CD4-positive, alpha-beta T cell treated with Interleukin-17A for 4 hours (primary cell): ENCODE results near the gene ZBTB16.

Experiments
- DNase-seq: peaks from one replicate; pipeline ENCODE4 v3.0.0-alpha.2; 2020; ENCODE audit warnings: mixed read lengths

The ZBTB16 gene

GRCh38 chr11:114085965-114086793, 26.7 kb downstream of the ZBTB16 start:
- no peak for DNase-seq

- DNase-seq: no peak
These were observed 27.5 kb downstream of the ZBTB16 start for GRCh38 chr11:114087025-114087424.

DNA sequence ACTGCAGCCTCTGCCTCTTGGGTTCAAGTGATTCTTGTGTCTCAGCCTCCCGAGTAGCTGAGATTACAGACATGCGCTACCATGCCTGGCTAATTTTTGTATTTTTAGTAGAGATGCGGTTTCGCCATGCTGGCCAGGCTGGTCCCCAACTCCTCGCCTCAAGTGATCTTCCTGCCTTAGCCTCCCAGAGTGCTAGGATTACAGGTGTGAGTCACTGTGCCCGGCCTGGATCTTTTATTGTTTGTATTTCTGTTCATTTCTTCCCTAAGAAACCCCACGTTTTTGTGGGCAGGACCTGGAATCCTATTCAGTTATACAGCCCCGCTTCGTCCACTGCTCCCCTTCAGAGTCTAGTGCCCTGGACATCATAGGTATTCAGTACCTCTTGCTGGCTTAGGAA, 28.7 kb downstream of the ZBTB16 start:
- no peak for DNase-seq

- DNase-seq: no peak
These were observed 29.3 kb downstream of the ZBTB16 start for GRCh38 chr11:114088836-114089235.

DNA sequence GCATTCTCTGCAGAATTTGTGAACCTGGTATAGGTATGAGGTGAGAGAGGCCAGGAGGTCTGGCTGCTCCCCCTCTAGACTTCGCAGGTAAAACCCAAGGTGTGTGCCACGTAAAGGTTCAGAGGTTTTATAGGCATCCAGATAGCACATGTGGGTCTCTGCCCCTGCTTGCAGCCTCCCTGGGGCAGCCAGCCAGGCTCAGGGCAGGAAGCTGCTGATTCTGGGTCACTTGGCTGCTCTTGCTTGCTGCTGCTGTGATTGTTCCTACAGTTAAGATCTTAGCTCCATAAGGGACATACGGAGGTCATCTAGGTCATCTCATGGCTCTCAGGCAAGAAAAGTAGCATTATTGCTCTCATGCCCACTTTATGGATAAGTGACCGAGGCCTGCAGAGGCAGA, 30.2 kb downstream of the ZBTB16 start:
- DNase-seq: no peak

DNA sequence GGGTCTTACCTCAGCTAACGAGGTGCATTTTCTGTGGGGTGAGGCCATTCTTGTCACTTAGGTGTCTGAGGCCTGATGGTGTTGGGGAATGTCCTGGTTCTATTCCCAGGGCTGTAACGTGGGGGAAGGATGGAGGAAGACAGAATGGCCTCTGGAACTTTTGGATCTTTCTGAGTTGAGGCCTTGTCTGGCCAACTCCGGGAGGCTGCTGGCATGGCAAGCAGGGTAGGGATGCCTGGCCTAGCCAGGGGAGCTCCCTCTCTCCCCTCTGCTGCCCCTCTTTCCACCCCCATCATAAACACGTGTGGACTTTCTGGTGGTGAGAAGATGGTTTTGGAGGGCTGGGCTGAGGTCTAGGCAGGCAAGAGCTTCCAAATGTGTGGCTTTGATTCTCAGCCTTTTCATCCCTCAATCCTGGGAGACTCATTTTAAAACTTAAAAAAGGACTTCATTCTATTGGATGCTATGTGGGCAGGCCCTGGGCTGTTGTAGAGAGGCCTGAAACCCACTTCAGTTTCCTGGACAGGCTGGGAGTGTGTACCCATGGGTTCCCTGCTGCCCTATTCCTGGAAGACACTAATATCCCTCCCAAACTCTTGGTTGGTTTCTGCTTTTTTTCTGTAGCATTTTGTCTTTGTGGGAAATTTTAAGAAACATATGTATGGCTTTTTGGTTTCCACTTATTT, 30.9 kb downstream of the ZBTB16 start:
- DNase-seq: no peak

GRCh38 chr11:114090976-114091375, 31.5 kb downstream of the ZBTB16 start:
- DNase-seq: no peak

- DNase-seq: no peak
These were observed 32.2 kb downstream of the ZBTB16 start for GRCh38 chr11:114091516-114092397.

DNA sequence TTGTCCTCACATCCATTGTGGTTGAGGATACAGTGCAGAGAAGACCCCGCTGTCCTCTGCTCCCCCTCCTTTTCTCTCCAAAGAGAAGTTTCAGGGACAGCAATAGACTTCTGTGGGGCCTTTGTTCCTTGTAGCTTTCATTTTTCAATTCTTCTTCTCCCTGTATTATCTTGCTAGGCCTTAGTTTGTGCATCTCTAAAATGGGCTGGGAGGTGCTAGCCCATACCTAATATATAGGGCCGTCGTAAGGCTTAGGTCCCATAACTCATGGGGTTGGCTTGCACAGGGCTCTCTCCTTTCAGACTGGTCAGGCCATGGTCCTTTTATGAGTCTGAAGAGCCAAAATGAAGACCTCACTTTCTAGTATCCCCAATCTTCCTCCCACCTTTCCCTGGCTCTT, 33.0 kb downstream of the ZBTB16 start:
- DNase-seq: no peak

DNA sequence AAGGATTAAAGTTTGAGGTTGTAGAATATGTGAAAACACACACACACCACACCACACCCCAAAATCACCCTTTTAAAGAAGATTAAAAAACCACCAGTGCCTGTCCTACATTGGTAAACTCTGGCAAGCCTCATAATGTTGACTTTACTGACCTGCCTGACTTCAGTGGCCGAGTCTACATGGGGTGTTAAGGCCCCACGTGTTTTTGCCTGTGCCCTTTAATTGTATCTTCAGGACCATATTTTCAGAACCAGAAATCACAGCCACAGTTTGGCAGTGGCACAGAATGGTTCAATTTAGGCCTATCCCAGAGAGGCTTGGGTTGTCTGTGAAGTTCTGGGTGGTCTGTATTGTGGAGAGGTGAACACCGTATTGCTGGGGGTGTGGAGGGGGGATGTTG, 33.4 kb downstream of the ZBTB16 start:
- DNase-seq: no peak

GRCh38 chr11:114094516-114094915, 35.0 kb downstream of the ZBTB16 start:
- DNase-seq: no peak

DNA sequence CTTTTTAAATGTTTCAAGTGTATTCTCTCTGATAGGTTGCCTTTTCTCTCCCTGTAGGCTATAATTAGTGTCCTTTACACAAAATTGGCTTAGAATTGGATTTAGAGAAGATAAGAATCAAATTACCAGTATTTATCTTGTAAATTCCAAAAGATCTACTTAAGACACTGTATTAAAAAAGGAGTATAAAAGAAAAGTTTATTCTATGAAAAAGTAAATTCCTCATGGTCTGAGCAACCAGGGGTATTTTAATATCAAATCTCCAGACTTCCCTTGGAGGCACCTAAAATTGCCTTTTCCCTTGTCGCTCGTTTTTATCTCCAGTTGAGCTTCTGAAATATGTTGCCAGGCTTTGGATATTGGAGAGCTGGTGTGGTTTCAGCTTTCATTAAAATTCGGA, 36.4 kb downstream of the ZBTB16 start:
- DNase-seq: no peak

- no peak for DNase-seq
These were observed 38.3 kb downstream of the ZBTB16 start for GRCh38 chr11:114097832-114098231.

DNA sequence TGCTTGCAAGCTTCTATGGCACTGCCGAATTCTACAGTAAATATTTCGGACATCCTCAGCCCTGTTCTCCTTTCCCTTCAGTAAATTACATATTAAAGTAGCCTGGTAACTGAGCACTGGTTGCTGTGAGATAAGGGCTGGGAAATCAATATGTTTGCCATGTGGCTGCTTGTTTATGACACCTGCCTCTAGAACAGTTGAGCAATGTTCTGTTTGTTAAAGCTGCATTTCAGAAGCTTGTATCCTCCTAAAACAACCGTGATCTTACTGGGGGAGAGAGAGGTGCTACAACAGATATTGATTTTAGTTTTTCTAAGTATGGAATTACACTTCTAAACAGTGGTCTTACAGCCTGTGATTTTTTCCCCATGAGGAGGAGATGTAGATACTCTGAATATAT, 39.4 kb downstream of the ZBTB16 start:
- no peak for DNase-seq

- DNase-seq: no peak
These were observed 40.1 kb downstream of the ZBTB16 start for GRCh38 chr11:114099392-114100178.

GRCh38 chr11:114102993-114103896, 43.7 kb downstream of the ZBTB16 start:
- DNase-seq: peak; percentile 15

DNA sequence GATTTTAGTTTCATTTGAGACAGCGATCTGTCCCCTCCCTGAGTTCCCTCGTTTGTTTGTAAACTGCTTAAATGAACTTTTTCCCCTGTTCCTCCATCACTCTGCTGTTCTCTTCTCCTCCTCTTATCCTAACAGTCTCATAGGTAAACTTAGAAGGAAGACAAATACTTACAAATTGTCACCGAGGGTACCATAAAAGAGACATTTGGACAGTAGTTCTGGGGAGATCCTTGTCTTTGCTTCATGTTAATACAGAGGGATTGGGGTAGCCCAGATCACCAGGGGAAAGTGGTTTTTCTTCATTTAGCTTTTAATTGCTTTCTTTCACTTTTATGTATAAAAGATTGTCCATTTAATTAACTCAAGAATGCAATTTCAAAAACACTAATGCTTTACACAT, 46.1 kb downstream of the ZBTB16 start:
- no peak for DNase-seq

DNA sequence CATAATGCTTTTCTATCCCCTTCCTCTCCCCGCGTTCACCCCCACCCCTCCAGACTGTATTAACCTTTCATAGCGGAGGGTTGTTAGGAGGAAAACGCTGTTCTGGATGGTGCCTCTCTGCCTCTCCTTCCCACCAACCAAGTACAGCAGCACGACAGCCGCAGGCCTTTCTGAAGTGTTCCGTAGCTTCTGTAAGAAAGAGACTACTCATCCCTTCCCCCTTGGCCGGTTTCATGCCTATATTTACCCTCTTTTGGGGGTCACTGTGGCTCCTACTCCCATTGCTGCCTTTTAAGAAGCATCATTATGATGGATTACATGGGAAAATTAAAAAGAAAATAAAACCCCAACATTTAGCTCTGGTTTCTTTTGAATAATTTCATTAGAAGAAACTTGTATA, 46.5 kb downstream of the ZBTB16 start:
- DNase-seq: no peak

DNA sequence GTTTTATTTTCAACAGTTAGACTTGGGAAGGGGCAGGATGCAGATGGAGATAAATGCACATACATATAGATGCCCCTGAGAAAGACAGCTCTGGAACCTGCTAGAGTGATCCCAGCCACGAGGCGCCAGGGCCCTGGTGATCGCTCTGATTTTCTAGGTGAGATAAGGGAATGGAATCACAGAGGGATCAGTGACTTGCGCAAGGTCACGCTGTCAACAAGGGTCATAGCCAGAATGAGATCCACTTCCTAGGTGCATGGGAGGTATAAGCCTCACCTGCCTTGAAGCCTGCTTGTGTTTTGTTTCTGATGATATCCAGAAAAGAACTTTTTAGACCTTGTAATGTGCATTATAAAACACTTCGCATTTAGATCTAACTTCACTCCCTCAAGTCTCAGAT, 47.5 kb downstream of the ZBTB16 start:
- DNase-seq: no peak

GRCh38 chr11:114108501-114109205, 49.1 kb downstream of the ZBTB16 start:
- DNase-seq: no peak
